GM15510 (cell line): ENCODE data around the gene LRMDA.

Experiments
- POLR2A ChIP-seq: IDR thresholded peaks from 3 replicates; pipeline ENCODE4 v1.6.1; 2011; ENCODE audit warnings: borderline replicate concordance; ENCODE audit not compliant: insufficient read length; ENCODE audit errors: extremely low read depth

LRMDA gene

DNA sequence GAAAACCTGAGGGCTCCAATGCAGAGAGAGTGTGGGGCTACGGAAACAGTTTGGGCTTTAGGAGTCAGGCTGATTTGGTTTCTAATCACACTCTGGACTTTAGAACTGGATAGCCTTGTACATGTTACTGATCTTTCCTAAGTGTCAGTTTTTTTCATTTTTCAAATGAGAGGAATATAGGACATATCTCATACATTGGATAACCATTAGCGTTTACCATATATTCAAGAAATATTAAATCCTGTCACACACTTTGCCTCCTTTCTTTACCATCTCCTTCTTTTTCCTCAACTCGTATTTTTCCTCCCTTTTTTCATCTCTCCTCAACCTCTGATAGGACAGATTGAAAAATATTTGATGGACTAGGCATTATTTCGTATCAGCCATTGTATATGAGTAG lies 885.7 kb downstream of the LRMDA start:
- TF ChIP-seq POLR2A, result no peak

DNA sequence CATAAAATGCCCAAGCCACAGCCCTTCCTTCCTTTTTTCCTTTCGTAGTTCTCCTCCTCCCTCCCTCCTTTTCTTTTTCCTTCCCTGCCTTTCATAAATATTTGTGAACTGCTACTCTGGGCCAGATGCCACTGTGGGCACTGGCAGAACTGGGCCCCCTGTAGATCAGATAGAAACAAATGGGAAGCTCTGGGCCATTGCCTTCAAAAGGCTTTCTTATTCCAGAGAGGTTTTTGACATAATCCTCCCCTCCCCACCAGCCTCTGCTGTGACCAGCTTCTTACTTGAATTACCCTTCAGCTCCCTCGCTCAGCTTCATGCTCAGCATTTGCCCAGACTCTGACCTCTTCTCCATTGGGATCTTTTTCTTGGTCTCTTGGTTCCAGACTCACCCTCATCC lies 886.8 kb downstream of the LRMDA start:
- TF ChIP-seq POLR2A, result no peak

DNA sequence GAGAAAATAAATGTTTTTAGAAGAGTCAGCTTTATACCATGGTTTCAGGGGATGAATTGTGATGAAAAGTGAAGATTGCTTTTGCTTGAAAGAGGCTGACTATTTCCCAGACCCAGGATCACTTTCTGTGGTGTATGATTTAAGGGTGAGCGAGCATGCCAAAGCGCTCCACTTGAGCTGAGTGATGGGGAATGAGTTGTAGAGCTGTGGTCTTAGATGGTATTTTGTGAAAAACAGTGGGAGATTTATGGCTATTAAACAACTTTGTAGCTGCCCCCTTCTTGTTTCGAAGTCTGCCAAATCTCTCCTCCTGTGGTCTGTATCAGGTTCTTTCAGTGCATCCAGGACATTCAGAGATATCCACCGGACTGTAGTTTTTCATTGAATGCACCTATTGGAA lies 888.2 kb downstream of the LRMDA start:
- TF ChIP-seq POLR2A, result no peak

DNA sequence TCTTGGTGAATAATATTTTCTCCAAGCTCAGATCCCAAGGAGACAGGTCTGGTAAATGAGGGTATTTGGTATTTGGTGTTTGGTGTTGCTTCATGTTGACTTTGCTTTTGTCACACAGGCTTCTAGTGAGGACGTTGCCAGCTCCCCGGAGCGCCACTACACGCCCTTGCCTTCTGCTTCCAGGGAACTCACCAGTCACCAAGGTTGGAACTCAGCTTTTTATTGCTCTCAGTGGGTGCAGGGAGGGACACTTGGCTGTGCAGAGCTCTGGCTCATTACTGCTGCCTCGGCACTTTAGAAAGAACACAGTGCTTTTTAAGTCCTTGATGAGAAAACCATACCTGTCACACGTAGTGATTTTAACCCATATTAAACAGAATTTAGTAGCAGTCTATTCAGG lies 892.9 kb downstream of the LRMDA start:
- TF ChIP-seq POLR2A, result no peak

DNA sequence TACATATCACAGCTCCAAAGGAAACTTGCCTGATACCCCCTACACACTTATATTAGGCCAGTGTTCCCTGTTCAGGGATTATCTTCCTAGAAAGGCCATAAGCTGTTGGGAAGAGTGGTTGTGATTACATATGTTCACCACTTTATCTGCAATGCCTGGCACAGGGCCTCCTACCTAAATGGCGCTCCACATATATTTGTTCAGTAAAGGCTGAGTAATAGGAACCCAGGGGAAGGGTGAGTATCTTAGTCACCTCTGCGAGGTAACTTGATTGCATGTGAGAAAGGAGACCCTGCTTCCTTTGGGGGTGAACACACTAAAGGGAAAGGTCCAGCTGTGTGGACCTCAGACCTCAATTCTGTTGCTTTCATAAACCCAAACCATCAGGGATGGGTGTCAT lies 896.0 kb downstream of the LRMDA start:
- TF ChIP-seq POLR2A, result no peak

DNA sequence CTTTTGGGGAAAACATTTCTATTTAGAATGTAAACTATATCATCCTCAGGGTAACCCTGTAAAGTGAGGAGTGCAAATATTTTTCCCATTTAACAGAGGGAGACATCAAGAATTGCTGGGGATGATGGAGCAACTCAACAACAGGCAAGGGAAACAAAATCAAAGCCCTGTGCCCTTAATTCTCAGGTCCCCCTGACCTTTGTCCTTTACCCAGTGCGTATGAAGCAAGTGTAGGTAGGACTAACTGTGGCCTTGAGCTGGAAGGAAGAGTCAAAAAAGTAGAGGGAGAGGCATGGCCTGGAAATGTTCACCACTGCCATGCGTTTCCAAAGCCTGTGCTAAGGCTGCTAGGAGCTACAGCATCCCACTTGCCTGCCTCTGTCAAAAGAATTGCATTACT lies 896.9 kb downstream of the LRMDA start:
- TF ChIP-seq POLR2A, result no peak

DNA sequence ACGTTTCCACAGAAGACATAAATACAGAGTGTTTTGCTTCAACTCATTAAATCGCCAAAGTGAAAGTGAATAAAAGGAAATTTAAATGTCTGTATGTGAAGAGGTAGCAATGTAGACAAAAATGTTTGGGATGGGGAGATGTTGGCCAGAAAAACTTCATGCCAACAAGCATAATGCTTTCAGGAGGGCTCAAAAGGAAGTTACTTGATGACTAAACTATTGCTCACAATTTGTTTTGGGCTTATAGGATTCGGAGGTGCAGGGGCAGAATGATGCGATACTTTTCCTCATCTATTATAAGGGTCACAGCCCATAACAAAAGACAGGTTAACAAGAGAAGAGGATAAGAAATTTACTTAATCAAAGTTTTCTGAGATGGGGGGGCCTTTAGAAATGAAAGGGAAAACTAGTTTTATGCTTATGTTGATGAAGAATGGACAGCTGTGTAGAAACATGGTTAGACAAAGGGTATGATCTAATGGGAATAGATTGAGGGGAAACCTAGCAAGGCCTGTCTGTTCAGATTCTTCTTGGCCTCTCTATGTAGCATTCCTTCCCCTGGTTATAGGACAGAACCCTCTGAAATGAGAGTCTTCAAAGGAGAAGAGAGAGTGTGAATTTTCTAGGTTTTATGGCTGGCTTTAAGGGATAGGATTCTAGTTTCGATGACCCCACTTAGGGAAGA lies 898.6 kb downstream of the LRMDA start:
- TF ChIP-seq POLR2A, result no peak

DNA sequence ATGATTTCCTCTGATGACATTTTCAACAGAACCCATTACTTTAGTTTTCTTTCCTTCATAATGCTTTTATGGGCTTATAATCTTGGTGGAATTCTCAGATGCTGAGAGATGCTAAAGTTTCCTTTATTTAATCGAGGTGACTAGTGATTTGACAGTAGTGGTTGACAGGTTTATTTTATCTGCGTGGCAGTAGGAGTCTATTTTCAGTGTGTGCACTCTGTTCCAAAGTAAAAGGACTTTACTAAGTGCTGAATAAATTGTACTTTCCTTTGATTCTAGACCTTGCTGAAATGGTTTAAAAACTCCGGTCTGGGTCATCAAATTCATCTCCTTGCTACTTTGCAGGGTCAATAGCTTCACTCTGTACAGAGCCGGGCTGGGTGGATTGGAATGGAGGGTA lies 900.3 kb downstream of the LRMDA start:
- no peak for TF ChIP-seq POLR2A

DNA sequence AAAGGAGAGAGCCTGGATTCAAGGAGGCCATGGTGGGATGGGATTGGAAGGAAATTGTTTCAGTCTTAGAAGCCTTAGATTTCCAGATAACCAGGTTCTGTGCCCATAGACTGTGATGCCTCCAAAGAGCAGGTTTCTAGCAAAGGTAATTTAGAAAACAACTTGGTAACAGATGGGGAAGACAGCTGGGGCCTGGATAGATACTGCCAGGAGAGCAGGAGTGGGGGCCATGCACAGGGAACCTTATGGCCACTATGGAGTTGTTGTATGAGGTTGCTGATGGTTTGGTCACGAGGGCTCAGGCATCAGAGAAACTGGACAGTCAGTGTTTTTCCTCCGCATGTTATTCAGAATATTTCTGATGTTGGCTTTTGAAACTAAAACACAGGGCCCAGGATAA lies 901.9 kb downstream of the LRMDA start:
- TF ChIP-seq POLR2A, result no peak

DNA sequence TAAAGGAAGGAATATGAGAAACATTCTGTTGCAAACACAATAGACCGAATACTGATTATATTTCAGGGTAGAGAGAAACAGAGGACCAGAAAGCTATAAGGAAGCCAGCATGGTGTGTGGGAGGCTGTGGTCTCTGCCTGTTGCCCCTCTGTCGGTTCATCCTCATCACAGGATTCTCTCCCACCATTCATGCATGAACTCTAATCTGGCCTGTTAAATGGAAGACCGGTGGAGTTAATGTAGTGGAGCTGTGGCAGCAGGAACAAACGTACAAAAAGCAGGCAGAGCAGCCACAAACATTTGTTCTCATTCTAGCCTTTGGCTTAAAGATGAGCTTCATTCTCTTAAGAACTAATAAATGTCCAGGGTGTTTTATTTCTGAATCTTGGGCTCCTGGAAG lies 902.4 kb downstream of the LRMDA start:
- no peak for TF ChIP-seq POLR2A

DNA sequence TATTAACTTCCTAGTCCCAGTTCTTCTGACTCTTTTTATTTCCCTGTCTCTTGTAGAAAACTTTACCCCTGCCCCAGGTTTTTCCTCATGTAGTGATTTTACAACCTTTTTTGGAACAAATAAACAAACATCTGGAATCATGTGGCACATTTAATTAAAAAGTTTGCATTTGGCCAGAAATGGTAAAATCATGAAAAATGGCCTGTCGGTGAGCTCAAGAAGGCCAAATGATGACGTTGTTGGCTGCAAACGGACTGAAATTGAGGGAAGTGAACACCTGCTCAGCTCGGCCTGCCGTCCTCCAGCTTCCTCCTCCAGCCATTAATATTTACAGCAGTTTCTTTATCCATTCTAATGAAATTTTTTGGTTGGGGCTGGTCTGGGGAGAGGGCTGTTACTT lies 902.8 kb downstream of the LRMDA start:
- TF ChIP-seq POLR2A, result no peak

DNA sequence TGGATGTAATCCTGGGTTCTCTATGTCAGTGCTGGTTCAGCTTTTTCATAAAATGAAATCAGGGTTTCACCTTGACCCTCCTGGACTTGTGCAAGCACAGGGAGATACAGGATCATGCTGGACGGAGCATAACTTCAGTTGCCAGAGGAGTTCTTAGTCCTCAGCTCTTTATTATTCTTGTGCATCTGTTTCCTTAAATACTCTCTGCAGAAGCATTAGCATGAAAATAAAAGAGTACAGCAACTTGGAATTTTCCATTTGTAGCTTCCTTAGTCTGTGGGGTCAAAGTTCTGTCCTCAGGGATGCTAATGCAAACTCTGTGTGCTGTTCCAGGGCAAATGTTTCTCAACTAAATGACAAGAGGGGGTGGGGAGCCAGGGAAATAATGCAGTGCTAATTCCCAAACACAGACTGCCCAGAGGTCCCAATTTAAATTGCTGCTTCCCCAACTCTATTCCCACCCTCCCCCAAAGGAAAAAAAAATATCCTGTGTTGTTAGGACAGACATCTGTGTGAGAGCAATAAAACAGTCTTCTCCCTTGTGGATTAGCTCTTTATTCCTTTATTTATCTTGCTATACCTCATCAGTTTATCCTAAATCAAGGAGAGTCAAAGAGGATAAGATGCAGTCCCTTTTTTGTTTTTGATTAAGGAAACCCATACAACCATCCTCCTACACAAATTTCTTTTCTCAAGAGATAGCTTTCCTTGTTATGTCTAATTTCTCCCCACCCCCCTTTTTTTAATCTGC lies 905.0 kb downstream of the LRMDA start:
- TF ChIP-seq POLR2A, result no peak

DNA sequence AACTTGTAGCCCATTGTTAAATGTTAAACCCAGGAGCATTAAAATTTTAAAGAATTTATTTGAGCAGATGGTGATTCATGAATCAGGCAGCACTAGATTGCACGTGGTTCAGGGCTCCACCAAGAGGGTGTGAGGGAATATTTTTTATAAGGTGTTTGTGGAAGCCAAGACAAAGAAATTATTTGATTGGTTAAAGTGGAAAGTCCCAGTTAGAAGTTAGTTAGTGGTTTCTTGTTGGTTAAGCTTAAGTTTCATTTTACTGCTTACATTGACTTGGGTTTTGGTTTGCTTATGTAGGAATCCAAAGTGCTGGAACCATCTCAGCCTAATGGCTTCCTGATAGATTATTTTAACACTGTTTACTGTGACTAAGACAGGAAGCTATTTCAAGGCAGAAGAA lies 906.2 kb downstream of the LRMDA start:
- TF ChIP-seq POLR2A, result no peak

DNA sequence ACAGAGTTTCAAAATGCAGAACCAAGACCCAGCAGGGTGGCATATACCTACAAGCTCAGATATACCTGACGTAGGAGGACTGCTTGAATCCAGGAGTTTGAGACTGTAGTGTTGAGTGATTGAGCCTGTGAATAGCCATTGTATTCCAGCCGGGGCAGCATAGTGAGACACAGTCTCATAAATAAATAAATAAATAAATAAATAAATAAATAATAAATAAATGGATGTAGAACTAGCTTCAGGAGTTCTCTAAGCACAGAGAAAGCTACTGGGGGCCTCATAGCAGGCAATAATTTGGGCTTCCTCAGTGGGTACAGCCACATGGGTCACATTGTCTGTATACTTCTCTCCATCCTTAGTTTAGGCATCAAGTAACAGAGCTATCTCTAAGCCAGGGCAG lies 906.8 kb downstream of the LRMDA start:
- no peak for TF ChIP-seq POLR2A

DNA sequence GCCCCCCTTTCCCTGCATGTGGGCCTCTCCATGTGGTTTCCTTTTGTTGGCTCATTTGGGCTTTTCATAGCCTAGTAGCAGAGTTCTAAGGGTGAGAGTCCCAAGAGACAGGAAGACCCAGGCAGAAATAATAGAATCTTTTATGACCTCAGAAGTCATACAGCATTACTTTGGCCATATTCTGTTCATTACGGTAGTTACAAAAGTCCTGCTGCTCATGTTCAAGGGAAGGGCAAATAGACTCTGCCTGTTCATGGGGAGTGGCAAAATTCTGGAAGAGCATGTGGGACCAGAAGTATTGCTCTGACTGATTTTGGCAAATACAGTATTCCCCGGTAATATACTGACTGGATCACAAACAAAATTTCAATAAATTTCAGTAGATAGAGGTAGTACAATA lies 910.3 kb downstream of the LRMDA start:
- no peak for TF ChIP-seq POLR2A

DNA sequence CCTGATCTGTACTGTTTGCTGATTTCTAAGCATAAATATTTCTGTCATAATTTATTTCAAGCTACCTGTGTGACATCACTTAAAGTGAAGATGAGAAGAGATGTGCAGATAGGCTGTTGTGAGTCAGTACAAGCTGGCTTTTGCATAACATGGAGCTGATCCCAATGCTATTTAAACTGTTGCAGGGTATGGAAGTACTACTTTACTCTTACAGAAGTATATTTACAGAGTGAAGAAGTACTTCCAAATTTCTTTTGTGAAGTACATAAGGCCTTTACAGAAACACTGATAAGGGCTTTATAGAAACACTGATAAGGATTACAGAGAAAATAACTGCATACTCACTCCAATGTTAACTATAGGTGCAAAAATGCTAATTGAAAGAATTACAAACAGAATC lies 911.6 kb downstream of the LRMDA start:
- TF ChIP-seq POLR2A, result no peak
